ENCODE results near the gene CALD1. TPM values are rescaled to one million over a fixed set of nuclear protein-coding genes. Genes with fewer than 3 reads are reported as not detected.
"Not testable (repeated sequence)": the region's sequence is repeated elsewhere in the genome, so short reads cannot be mapped to it uniquely, and the experiment has no call there.

Gene CALD1
- total RNA-seq, 2 donors from 2014 or later, result 307 to 314 TPM

- peak; percentile 68 for DNase-seq (ENCODE audit: low spot score)
- Histone ChIP-seq H3K9me3 (no peaks in the 10 kb centered on the region), H3K27ac (peak overlapping the region; percentile 57 to 72), H3K4me3 (no peak overlapping the region), H3K27me3 (replicated peaks; ENCODE audit: insufficient read depth) (no peaks in the 10 kb centered on the region), H3K4me1 (replicated peaks) (no peaks in the 10 kb centered on the region), H3K36me3 (peaks cover 0 to 4% of the 10 kb centered on the region in 2 donors)
- intact Hi-C loops (cut with DNase I), result no loop called here
- 46% methylated on average over 3 of the region's 3 CpGs for WGBS
- TF ChIP-seq POLR2AphosphoS5 (IDR thresholded peaks at IDR 0.05) (peak; percentile 83), CTCF (IDR thresholded peaks at IDR 0.05) (no peak)
Observed at GRCh38 chr7:134966691-134967090, 187.3 kb downstream of the CALD1 start.

- no peaks in the 10 kb centered on the region for H3K4me1 ChIP-seq (replicated peaks)
- DNase-seq (ENCODE audit: low spot score), result no peak
- H3K4me3 ChIP-seq, result no peak overlapping the region
- peak overlapping the region in 1 of 2 donors; percentile 72 for H3K27ac ChIP-seq
- no peaks in the 10 kb centered on the region for H3K9me3 ChIP-seq
- TF ChIP-seq POLR2A (IDR thresholded peaks at IDR 0.05), result no peak
- TF ChIP-seq POLR2AphosphoS5 (IDR thresholded peaks at IDR 0.05), result no peak
- no peak for TF ChIP-seq CTCF (IDR thresholded peaks at IDR 0.05)
- H3K36me3 ChIP-seq, result peaks cover 0 to 4% of the 10 kb centered on the region in 2 donors
- intact Hi-C loops (cut with DNase I), result no loop called here
- WGBS, result 91% methylated on average over 4 of the region's 4 CpGs
- H3K27me3 ChIP-seq (replicated peaks; ENCODE audit: insufficient read depth), result no peaks in the 10 kb centered on the region
Observed at GRCh38 chr7:134968110-134968509, 188.7 kb downstream of the CALD1 start.

GRCh38 chr7:134981645-134982044, 202.2 kb downstream of the CALD1 start:
- intact Hi-C loops (cut with DNase I); H3K4me3 ChIP-seq; H3K9me3 ChIP-seq; H3K27me3 ChIP-seq (replicated peaks; ENCODE audit: insufficient read depth); H3K36me3 ChIP-seq; H3K4me1 ChIP-seq (replicated peaks); H3K27ac ChIP-seq; DNase-seq (ENCODE audit: low spot score): not testable (repeated sequence)
- 95% methylated on average over 3 of the region's 3 CpGs for WGBS

- WGBS, result 54% methylated on average over 8 of the region's 8 CpGs
- TF ChIP-seq CTCF (IDR thresholded peaks at IDR 0.05) (no peak), POLR2AphosphoS5 (IDR thresholded peaks at IDR 0.05) (no peak), POLR2A (IDR thresholded peaks at IDR 0.05) (no peak)
- peak overlapping the region; percentile 65 to 70 for H3K4me3 ChIP-seq
- H3K9me3 ChIP-seq, result no peaks in the 10 kb centered on the region
- intact Hi-C loops (cut with DNase I), result loop anchor here (5.0 kb wide), 2 partner anchors 161 to 181 kb away; partner anchors contain the start of gene TMEM140
- H3K36me3 ChIP-seq, result no peaks in the 10 kb centered on the region
- peak overlapping the region; percentile 90 to 91 for H3K27ac ChIP-seq
- DNase-seq (ENCODE audit: low spot score), result no peak
- H3K4me1 ChIP-seq (replicated peaks), result no peaks in the 10 kb centered on the region
- H3K27me3 ChIP-seq (replicated peaks; ENCODE audit: insufficient read depth), result no peaks in the 10 kb centered on the region
Observed at GRCh38 chr7:134985894-134986362, 206.5 kb downstream of the CALD1 start.

GRCh38 chr7:134986363-134987251, 207.2 kb downstream of the CALD1 start, which contains the start of gene AGBL3:
Gene AGBL3, plus strand, starts transcription at chr7:134986508. Its CDS starts 1,426 bp downstream, at chr7:134987934.
- no peak for TF ChIP-seq POLR2A (IDR thresholded peaks at IDR 0.05)
- peak; percentile 75 to 86 (median 77) for TF ChIP-seq CTCF (IDR thresholded peaks at IDR 0.05)
- peak; percentile 72 for TF ChIP-seq POLR2AphosphoS5 (IDR thresholded peaks at IDR 0.05)
- WGBS, result under 1% methylated on average over 70 of the region's 70 CpGs

More at GRCh38 chr7:134986363-134987251, 207.2 kb downstream of the CALD1 start, which contains the start of gene AGBL3:
- Histone ChIP-seq H3K36me3 (no peaks in the 10 kb centered on the region), H3K4me3 (peak within 1 kb of the TSS; percentile 65 to 70), H3K9me3 (no peaks in the 10 kb centered on the region), H3K4me1 (replicated peaks) (no peaks in the 10 kb centered on the region), H3K27me3 (replicated peaks; ENCODE audit: insufficient read depth) (no peaks in the 10 kb centered on the region), H3K27ac (peak within 1 kb of the TSS; percentile 90 to 91)
- intact Hi-C loops (cut with DNase I), result loop anchor here (5.0 kb wide), 2 partner anchors 161 to 181 kb away; partner anchors contain the start of gene TMEM140
- peak; percentile 93 for DNase-seq (ENCODE audit: low spot score)

Data from prostate gland (tissue), 2 donors.